HG03103 (cell line): ENCODE data around the gene MUC5AC.
"Not testable (repeated sequence)": the region's sequence is repeated elsewhere in the genome, so short reads cannot be mapped to it uniquely, and the experiment has no call there.

Source experiments
- ATAC-seq: cut with Tn5 transposase; IDR thresholded peaks from one replicate; pipeline ENCODE4 v1.9.1; 2021; ENCODE audit warnings: low read depth; ENCODE audit not compliant: unreplicated experiment

The MUC5AC gene

DNA sequence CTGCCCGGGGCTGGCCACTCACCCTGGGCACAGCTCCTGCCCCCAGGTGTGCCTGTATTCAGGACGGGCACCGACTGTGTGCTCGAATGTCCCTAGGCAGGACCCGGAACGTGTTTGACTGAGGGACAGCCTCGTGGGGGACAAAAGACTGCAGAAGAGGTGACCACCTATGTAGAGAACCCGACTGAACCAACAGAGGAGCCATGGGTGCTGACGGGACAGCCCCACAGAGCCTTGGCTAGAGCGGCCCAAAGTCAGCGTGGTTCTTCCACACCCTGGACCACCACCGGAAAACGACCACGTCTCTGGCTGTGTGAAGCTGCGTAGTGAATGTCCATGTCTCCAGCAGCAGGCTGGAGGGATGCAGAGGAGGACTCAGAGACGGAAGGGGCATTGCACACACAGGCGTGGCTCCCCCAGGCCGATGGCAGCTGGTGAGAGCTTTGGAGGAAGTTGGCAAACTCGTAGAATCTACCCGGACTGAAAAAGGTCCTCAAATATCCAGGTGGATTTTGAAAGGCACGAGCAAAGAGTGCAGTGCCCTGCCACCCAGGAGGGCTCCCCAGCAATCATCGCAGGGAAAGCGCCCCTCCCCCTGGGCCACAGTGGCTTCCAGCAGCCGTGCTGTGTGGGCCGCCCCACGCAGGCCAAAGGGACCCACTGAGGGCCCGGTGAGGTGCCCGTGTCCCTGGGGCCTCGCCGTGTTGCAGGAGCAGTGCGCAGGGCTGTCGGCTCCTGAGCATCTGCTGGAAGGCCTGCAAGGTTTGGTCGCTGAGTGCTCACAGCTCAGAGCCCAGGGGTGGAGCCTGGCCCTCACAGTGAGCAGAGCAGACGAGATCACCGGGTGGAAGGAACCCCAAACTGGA lies 47.6 kb downstream of the MUC5AC start:
- ATAC-seq = no peak

DNA sequence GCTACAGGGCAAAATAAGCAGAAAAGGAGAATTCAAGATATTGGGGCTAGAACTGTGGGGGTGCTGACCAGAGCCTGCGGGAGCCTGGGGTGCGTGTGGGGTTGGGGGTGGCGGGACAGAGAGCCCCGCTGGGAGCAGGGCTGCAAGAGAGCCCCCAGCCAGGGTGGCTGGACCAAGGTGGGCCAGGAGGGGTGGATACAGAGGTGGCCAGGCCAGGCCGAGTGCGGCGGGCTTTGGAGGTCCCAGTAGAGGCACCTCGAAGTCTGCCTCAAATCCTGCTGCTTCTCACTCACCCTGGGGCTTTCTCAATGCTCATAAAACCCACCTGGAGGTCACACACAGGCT lies 48.2 kb downstream of the MUC5AC start:
- no peak for ATAC-seq

DNA sequence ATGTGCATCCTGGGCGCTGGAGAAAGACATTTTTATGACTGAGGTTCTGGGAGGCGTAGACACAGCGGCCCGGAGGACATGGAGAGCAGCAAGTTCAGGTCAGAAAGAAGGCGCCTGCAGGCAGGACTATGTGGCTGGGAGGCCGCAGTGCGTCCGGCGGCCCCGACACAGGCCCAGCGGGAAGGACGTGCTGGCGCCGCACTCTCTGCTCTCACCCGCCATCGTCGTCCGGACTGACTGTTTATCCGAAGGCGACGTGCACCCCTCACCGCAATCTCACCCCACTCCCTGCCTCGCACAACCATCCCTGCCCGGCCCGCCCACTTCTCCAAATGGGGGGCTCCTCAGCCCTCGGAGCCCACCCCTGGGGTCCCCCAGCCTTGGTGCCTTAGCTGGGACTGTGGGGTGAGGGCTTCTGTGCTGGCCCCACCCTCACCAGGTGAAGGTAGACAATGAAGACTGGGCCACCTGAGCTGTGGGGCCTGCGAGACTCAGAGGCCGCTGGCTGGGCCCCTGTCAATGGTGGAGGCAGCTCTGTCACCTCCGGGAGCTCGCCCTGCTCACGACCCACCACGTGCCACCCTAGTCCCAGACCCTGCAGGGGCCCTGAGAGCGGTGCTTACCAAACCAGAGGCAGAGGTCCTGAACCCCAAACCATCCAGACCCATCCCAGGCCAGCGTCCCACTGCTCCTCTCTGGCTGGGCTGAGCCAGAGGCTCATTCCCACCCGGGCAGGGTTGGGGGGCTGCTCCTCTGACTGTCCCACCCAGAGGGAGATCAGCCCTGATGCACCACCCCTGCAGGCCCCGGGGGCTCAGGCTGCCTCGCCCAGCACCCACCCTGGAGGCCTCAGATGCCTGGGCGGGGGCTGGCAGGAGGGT lies 48.9 kb downstream of the MUC5AC start:
- ATAC-seq = no peak

DNA sequence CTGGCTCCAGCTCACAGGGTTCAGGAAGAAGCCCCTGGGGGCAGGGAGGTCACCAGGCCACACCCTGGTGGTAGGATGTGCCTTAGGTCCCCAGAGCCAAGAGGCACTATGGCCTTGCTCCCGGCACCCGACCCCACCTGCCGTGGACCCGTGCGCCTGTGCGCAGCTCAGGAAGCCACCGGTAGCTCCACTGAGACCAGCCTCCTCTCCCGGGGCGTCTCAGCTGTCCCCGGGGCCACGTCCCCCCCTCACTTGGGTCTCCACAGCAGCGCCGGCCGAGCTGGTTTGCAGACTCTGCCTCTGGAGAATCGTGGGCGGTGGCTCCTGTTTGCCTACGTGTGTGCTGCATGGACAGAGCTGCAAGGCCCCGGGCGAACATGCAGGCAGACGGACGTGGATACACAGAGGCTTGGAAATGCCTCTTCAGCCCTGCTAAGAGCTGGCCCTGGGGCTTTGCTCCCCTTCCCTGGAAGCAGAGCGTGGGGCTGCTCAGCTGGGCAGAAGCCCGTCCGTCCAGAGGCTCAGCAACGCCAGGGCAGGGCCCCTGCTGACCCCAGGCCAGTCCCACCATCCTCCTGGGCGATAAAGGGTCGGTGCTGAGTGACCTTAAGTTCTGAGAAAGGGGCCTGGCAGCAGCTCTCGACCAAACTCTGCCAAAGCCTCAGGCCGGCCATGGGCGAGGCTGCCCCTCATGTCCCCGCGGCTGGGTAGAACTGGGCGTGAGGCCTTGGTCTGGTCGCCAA lies 49.8 kb downstream of the MUC5AC start:
- no peak for ATAC-seq

DNA sequence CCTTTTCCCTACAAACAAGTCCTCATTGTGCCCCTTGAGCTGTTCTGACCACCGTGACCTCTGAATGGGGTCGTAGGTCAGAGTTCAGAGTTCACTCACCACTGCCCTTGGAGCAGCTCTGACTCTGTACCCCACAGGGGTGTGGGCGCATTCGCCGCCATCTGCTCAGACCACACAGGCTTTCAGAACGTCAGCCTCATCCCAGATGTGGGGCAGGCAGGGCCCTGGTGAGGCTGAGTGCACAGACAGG lies 50.3 kb downstream of the MUC5AC start:
- no peak for ATAC-seq

DNA sequence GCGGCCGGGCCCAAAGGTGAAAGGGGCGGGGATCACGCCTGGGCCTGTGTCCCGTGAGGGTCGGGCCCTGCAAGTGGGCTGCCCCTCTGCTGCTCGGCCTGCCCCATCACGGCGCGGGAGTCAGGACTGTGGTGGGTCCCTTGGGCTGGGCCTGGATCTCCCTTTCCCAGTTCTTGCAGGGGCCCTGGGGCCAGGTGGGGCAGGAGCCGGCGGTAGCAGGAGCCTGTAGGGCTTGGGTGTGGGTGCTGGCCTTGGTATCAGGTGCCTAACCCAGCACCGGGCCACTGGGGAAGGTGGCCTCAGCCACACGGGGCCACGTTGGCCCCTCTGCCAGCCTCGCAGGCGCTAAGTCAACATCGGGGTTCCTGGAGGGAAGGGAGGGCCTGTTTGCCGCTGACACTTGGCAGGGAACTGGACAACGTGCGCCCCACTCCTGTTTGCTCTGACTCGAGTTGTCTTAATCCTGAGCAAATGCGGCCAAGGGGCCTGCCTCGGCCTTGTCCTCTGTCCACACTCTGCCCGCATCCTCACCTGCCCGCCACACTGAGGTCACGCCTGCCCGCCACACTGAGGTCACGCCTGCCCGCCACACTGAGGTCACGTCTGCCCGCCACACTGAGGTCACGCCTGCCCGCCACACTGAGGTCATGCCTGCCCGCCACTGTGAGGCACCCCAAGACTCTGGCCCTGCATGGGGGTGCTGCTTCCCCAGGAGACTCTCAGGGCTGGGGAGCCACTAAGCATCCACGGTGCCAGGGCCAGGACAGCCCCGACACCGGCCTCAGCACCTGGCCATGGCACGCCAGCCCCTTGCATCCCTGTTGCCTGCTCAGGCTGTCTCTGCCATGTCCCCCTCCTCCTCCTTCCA lies 50.9 kb downstream of the MUC5AC start:
- no peak for ATAC-seq

DNA sequence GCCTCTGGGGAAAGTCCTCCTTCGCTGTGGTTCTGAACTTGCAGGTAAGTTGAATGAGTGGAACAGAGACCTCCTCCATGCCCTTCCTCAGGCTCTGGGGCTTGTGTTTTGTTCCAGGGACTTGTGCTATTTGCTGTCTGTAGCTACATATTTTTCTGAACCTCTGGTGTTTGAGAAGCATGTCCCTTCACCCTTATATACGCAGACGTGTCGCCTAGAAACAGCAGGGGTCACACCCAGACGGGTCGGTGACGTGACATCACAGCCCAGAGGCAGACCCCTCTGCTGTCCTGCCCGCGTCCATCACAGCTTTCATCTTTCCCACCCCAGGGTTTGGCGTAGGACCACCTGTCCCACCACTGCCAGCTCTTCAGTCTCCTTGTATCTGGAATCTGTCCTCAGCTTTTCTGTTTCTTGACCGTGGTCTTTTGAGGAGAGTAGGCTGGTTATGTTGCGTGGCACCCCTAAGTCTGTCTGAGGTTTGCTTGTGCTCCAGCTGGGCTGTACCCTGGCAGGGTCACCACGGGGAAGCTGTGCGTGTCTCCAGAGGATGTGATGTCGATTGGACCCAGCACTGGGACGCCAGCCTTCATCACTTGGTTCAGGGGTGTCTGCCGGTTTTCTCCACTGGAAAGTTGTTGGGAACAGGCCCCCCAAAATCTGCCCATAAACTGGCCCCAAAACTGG lies 51.8 kb downstream of the MUC5AC start:
- no peak for ATAC-seq

DNA sequence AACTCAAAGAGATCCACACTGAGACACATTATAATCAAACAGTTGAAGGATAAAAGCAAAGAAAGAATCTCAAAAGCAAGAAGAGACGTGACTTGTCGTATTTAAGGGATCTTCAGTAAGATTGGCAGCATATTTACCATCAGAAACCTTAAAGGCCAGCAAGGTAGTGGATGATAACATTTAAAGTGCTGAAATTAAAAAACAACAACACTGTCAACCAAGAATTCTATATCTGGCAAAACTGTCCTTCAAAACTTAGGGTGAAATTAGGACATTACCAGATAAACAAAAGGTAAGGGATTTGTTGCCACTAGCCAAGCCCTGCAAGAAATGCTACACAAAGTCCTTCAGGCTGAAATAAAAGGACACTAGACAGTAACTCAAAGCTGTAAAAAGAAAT lies 54.1 kb downstream of the MUC5AC start:
- ATAC-seq = no peak

DNA sequence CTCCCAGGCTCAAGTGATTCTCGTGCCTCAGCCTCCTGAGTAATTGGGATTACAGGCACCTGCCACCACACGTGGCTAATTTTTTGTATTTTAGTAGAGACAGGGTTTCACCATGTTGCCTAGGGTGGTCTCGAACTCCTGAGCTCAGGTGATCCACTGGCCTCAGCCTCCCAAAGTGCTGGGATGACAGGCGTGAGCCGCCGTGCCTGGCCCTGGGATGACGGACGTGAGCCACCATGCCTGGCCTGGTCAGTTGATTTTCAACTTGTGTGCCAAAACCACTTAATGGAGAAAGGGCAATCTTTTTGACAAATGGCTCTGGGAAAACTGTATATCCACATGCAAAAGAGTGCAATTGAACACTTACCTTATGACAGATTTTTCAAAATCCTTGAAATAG lies 58.1 kb downstream of the MUC5AC start:
- ATAC-seq = not testable (repeated sequence)

DNA sequence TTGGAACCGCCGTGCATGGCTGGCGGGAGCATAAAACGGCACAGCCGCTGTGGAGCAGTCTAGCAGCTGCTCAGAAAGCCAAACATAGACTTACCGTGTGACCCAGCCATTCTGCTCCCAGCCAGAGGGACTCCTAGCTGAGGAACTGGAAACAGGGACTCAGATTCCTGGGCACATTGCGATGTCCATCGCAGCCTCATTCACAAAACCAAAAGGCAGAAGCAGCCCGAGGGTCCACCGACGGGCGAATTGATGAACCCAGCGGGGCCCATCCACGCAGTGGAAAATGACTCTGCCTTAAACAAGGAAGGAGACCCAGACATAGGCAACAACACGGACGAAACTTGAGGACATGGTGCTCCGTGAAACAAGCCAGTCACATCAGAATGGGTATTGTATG lies 59.4 kb downstream of the MUC5AC start:
- no peak for ATAC-seq

DNA sequence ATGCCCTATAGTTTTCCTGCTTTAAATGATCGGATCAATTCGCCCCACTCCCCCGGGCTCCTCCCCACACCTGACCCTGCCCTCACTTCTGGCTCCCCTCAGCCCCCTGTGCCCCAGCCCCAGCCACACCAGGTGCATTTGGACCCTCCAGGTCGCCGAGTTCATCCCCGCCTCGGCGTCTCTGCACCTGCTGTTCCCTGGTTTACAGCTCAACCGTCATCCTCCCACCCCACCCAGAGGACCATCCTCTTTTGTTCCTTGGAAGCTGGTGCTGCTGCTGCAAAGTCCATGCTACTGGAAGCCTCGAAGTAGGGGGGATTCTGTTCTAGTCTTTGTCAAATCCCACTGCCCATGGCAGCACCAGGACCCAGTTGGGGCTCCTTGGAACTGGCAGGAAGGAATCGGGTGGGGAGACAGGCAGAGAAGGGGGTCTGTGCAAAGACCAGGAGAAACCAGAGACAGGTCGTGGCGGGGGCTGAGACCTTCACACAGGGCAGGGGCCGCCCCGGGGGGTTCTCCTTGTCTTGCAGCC lies 60.6 kb downstream of the MUC5AC start:
- no peak for ATAC-seq

DNA sequence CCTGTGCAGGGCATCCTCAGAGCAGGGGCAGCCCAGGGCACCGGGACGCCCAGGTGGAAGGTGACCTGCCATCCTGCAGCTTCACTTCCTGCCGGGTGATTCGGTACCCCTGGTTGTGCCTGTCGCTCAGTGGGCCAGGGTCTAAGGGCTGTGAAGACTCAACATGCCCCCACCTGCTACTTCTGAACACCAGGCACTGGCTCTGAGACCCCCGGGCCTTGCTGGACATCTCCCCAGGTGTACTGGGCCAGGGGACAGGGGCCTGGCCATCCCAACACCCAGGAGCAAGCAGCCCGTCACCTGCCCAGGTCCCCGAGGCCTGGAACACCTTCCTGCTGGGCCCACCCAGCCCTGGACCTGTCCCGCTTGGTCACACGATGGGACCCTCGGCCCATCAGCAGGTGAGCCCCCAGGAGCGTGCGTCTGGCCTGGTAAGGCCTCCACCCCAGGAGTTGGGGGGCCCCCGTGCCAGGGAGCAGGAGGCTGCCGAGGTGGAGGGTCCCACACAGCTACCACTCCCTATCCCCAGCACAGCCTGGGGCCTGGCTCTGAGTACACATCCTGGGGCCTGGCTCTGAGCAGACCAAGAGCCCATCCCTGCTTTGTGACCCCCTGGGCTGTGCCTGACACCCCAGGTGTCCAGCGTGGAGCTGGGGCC lies 61.2 kb downstream of the MUC5AC start:
- no peak for ATAC-seq

DNA sequence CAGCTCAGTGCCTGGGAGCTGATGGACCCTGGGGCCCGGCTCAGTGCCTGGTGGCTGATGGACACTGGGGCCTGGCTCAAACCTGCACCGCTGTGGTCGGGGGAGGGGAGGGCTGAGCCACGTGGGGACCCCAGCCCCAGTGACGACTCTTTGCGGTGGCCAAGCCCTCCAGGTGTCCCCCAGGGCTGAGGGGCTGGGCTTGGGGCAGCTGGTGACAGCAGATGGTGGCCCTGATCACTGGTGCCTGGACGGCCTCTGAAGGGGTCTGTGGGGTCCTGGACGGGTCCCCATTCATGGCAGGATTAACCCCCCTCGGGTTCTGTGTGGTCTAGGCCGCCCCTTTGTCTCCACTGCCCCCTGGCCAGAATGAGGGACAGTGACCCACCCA lies 61.7 kb downstream of the MUC5AC start:
- no peak for ATAC-seq

DNA sequence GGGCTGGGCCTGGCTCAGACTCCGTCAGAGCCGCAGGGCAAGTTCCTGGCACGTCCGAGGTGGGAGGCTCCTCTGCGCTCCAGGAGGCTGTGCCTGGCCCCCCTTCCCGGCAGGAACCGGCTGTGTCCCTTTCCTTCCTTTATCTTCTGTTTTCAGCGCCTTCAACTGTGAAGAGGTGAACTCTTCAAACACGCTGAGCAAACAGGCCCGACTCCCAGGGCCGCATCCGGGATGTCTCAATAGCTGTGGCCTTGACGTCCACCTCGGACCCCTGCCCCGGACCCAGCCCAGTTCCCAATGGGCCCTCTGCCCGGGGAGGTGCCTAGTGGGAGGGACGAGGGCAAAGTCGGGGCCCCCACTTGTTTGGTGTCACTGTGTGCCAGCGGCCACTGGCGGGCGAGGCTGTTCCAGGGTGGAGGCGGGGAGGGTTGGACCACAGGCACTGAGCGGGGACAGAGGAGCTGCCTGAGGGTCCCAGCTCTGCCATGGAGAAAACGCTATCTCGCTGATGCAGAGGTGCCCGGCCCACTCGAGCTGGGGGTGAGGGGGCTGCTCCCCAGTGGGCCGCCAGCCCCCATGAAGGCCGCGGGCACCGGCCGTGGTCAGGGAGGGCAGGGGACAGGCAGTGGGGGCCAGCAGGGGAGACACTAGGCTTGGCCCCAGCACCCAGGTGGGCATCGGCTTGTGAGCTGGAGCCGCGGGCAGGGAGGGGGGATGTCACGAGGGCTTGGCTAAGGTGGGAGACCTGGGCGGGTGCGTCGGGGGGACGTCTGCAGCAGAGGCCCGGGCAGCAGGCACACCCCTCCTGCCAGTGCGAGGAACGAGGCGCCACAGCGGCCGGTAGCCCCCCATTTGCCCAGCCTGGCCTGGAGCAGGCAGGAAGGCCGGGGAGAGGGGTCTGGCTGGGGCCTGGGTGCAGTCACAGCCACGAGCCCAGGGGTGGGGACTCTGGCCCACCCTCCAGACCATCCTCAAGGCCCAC lies 62.4 kb downstream of the MUC5AC start:
- no peak for ATAC-seq

DNA sequence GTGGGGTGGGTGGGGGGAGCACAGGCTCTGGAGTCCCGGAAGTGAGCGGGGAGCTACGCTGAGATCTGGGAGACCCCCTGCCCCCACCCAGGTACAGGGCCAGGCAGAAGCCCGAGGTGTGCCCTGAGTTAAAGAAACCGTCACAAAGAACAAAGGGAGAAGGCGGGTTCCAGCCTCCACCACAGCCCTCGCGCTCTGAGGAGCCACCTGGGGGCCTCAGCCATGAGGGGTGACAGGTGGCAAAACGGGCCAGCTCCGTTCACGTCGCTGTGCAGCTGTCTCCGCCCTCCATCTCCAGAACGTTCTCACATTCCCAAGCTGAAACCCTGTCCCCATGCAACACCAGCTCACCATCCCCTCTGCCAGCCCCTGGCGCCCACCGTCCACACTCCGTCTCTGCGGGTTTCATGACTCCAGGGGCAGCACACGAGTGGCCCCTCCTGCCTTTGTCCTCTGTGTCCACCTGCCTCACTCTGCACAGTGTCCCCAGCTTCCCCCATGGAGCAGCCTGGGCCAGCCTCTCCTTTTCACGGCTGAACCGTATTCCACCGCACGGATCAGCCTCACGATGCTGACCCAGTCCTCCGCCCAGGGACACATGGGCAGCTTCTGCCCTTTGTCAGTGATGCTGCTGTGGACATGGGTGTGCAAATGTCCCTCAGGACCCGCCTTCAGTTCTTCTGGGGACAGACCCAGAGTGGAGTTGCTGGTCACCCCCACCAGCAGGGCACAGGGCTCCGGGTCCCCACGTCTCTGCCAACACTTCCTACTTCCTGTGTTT lies 63.4 kb downstream of the MUC5AC start:
- ATAC-seq = no peak

DNA sequence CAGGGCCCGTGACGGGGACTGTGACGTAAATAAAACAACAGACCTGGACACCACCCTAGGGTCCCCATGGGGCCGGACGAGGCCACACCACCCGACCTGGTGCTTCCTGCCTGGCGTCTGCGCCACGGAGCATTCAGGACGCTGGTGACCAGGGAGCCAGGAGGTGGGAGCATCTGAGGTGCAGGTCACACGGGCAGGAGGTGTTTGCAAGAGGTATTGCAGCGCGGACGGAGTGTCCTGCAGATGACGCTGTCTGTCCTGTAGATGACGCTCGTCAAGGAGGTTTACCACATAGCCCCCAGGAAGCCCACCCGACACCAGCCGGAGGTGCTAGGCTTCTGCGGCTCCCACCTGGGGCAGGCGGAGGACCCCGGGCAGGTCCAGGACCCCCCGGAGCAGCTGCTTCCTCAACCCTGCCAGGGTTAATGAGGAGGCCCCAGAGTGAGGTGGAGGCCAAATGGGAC lies 64.1 kb downstream of the MUC5AC start:
- ATAC-seq = no peak
